GM11168 (cell line): ENCODE data around the gene RAB8A.

Source experiments
- in situ Hi-C: fragments of 300-500 bp; cut with MboI; formaldehyde crosslinking; loops from one replicate; pipeline ENCODE4 v1.12.0; 2022; ENCODE audit warnings: low sequenced_read_pairs; ENCODE audit not compliant: unreplicated experiment

The RAB8A gene

GRCh38 chr19:16111160-16111908, at the start of gene RAB8A:
RAB8A (plus strand) TSS chr19:16111889; CDS start chr19:16111902, 13 bp downstream.
- in situ Hi-C loops, result no loop called here

GRCh38 chr19:16061943-16062342, 49.7 kb upstream of the RAB8A start:
- in situ Hi-C loops, result no loop called here

GRCh38 chr19:16062789-16063188, 48.9 kb upstream of the RAB8A start:
- in situ Hi-C loops, result no loop called here

GRCh38 chr19:16064209-16064889, 47.3 kb upstream of the RAB8A start:
- in situ Hi-C loops, result no loop called here

GRCh38 chr19:16066611-16067104, 45.0 kb upstream of the RAB8A start:
- in situ Hi-C loops, result no loop called here

GRCh38 chr19:16067205-16067938, 44.3 kb upstream of the RAB8A start:
- in situ Hi-C loops, result no loop called here

- in situ Hi-C loops, result no loop called here
Measured at GRCh38 chr19:16068696-16069259, 42.9 kb upstream of the RAB8A start.

- in situ Hi-C loops, result no loop called here
Measured at GRCh38 chr19:16069813-16070365, 41.8 kb upstream of the RAB8A start.

GRCh38 chr19:16070366-16070990, 41.2 kb upstream of the RAB8A start:
- in situ Hi-C loops, result no loop called here

GRCh38 chr19:16071072-16071691, 40.5 kb upstream of the RAB8A start:
- in situ Hi-C loops, result no loop called here

- in situ Hi-C loops, result no loop called here
Measured at GRCh38 chr19:16073481-16073880, 38.2 kb upstream of the RAB8A start.

- in situ Hi-C loops, result no loop called here
Measured at GRCh38 chr19:16073988-16074387, 37.7 kb upstream of the RAB8A start.

- in situ Hi-C loops, result no loop called here
Measured at GRCh38 chr19:16074488-16075365, 37.0 kb upstream of the RAB8A start.

GRCh38 chr19:16075430-16076153, 36.1 kb upstream of the RAB8A start:
- in situ Hi-C loops, result no loop called here

GRCh38 chr19:16076154-16076957, 35.3 kb upstream of the RAB8A start, which contains the start of gene TPM4:
TPM4 (plus strand) TSS chr19:16076495; CDS start chr19:16076566, 71 bp downstream.
- in situ Hi-C loops, result no loop called here

GRCh38 chr19:16076958-16077611, 34.6 kb upstream of the RAB8A start:
- in situ Hi-C loops, result no loop called here
